ENCODE results near the gene DAG1.

Gene DAG1

DNA sequence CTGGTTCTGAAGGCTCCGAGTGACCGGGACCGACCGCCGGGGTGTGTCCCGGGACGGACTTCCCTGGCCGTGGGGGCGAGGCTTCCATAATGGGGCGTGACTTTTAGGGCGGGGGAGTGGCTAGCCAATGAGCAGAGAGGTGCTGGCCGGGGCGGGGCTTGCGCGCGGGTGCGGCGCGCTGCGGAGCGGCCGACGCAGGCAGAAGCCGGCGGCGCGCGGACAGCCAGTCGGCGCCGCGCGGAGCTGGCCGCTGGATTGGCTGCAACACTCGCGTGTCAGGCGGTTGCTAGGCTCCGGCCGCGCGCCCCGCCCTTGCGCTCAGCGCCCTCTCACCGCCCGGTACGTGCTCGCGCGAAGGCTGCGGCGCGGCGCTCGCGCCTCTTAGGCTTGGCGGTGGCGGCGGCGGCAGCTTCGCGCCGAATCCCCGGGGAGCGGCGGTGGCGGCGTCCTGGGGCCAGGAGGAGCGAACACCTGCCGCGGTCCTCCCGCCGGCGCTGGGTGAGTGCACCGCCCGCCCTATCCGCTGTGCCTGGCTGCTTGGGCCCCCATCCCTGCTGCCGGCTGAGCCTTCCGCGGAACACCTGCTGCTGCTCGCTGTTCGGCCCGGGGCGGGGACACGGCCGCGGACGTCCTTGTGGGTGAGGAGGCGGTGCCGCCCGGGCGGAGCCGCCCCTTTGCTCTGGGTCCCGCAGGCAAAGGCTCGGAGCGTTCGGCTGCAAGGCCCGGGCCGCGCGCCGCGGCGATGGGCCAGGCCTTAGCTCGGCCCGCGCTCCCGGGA, at the start of gene DAG1:
DAG1 (plus strand) TSS at position 332 of the 778 bp plus-strand sequence. CDS start 40,268 bp downstream, outside the sequence.
- FAIRE-seq, result peak; percentile 90

DNA sequence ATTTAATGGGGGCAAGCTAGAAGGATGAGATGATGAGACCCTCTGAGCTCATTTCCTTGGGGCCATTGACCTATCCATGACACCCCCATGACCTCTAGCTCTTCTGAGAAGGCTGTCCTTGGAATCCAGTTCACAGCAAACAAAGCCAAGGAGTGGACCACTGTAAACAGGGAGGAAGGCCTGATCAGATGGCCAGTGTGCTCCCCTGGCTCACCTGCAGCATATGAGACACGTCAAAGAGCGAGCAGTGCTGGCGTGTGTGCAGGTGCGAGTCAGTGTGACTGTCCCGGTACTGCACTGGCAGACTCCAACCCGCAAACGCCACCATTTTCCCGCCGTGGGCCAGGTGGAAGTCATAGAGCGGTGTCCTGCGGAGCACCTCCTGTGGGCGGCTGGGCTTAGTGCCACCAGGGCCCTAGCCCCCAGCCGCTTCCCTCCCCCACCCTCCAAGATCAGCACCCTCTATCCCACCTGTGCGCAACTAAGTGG, 48.1 kb upstream of the DAG1 start:
- DNase-seq (ENCODE audit: insufficient read length, low spot score) (no peak), FAIRE-seq (no peak)

More for the DNA sequence above, at the start of gene DAG1:
- peak; percentile 96 for DNase-seq (ENCODE audit: insufficient read length, low spot score)

DNA sequence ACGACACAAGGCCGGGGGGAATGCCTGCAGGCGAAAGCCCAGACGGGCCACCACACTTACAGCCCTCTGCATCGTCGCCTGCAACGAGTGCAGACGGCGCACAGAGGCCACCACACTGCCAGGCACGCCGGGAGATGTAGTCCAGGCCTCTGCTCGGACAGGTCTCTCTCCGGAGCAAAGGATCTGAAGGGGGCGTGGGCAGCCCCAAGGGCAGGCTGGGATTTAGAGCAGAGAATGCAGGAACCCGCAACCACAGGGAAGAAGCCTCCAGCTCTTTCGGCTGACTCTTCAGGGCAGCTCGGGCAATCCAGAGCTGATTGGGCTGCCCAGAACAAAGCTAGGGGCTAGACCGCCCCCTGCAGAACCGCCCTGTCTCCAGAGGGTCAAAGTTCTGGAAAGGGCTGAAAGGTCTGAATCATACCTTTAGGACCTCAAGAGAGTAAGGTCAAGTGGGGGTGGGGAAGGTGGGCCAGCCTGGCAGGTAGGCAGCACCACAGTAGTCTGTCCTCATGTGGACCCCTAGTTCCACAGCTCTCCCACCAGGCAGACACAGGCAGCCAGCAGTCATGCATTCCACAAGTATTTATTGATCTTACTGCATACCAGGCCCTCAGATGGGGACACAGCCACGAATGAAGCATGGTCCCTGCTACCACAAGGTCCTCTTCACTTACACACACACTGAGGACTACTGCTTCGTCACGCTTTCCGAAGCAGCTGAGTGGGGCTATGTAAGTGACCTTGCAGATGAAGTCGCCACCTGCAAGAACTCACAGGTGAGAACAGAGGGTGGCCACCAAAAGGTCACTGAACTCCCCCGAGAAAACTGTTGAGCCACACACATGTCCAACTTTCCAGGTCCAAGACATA, 47.5 kb upstream of the DAG1 start, which contains the start of gene AMT:
AMT (minus strand) TSS at position 95 of the 870 bp plus-strand sequence; CDS start at position 72, 23 bp downstream.
- no peak for DNase-seq (ENCODE audit: insufficient read length, low spot score)
- FAIRE-seq, result no peak

DNA sequence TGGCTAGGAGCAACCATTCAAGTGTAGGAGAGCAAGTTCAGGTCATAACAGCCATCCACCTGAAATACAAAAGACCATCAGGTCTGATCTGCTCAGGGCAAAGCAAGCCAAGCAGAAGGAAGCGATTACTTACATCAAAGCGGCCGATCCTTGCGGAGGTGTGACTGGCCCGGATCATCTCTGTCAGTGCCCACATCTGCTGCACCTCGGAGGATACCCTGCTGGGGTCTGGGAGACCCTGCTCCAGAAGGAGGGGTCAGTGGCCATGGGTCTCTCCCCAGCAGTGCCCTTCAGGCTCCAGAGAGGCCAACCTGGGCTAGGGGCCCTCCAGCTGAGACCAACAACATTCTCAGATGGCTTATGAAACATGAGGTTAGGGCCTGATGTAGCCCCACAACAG, 45.3 kb upstream of the DAG1 start:
- DNase-seq (ENCODE audit: insufficient read length, low spot score) (no peak), FAIRE-seq (no peak)

DNA sequence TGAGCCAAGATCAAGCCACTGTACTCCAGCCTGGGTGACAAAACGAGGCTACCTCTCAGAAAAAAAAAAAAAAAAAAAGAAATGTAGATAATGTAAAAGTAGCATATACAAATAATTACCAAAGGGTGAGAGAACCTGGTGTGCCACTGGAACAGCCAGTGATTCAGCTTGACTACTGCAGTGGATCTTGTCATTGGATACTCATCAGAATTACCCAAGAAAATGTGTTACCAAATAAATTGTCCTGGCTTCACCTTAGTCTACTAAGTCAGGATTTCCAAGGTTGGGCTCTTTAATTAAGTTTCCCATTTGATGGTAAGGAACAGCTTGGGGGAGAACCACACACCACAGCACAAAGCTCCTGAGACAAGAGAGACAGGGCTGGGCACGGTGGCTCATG, 42.5 kb upstream of the DAG1 start:
- DNase-seq (ENCODE audit: insufficient read length, low spot score) (no peak), FAIRE-seq (no peak)

DNA sequence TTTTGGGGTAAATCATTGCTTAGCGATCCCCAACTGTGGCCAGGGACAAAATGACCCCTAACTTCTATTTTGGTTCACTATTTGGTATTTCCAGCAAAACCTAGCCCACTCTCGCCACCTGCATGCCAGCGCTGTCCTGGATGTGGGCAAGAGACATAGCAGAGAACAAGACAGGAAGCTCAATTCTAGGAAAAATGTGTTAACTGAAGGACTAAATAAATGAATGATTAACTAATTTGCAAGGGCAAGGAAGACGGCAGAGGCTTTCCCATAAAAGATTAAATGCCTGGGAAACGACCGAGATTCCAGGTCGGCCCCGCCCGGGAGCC, 41.4 kb upstream of the DAG1 start:
- DNase-seq (ENCODE audit: insufficient read length, low spot score), result no peak
- no peak for FAIRE-seq

DNA sequence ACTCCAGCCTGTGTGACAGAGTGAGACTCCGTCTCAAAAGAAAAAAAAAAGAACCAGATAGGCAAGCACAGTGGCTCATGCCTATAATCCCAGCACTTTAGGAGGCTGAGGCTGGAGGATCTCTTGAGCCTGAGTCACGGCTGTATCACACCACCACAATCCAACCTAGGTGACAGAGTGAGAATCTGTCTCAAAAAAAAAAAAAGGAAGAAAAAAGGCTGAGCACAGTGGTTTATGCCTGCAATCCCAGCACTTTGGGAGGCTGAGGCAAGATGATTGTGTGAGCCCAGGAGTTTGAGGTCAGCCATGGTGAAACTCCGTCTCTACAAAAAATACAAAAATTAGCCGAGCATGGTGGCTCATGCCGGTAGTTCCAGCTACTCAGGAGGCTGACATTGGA, 35.3 kb upstream of the DAG1 start:
- FAIRE-seq (no peak), DNase-seq (ENCODE audit: insufficient read length, low spot score) (no peak)

DNA sequence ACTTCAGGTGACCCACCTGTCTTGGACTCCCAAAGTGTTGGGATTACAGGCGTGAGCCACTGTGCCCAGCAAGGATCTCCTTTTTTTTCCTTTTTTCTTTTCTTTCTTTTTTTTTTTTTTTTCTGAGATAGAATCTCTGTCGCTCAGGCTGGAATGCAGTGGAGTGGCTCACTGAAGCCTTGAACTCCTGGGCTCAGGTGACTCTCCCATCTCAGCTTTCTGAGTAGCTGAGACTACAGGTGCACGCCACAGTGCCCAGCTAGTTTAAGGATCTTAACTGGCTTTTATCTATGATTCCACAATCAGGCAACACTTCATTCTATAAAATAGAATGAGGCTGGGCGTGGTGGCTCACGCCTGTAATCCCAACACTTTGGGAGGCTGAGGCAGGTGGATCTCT, 24.7 kb upstream of the DAG1 start:
- DNase-seq (ENCODE audit: insufficient read length, low spot score) (no peak), FAIRE-seq (no peak)

DNA sequence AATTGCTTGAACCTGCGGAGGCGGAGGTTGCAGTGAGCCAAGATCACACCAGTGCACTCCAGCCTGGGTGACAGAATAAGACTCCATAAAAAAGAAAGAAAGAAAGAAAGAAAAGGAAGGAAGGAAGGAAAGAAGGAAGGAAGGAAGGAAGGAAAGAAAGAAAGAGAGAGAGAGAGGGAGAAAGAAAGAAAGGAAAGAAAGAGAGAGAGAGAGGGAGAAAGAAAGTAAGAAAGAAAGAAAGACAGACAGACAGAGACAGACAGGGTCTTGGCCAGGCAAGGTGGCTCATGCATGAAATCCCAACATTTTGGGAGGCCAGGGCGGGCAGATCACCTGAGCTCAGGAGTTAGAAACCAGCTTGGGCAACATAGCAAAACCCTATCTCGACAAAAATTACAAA, 16.4 kb upstream of the DAG1 start:
- FAIRE-seq, result no peak
- no peak for DNase-seq (ENCODE audit: insufficient read length, low spot score)

DNA sequence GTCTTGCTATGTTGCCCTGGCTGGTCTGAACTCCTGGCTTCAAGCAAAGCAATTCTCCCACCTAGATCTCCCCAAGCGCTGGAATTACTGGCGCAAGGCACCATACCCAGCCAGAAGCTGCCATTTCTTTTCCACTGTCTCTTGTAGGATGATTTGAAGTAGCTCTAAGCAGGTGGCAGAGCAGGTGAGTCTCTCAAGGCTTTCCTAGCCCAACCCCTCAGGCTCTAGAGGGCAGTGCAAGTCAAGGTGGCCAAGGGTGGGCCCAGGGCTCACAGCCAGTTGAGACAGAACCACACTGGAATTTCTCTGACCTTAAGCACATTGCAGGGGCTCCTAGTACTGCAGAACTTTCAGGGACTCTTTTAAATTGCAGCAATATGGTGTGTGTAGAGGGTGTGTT, 15.6 kb upstream of the DAG1 start:
- FAIRE-seq (no peak), DNase-seq (ENCODE audit: insufficient read length, low spot score) (no peak)

DNA sequence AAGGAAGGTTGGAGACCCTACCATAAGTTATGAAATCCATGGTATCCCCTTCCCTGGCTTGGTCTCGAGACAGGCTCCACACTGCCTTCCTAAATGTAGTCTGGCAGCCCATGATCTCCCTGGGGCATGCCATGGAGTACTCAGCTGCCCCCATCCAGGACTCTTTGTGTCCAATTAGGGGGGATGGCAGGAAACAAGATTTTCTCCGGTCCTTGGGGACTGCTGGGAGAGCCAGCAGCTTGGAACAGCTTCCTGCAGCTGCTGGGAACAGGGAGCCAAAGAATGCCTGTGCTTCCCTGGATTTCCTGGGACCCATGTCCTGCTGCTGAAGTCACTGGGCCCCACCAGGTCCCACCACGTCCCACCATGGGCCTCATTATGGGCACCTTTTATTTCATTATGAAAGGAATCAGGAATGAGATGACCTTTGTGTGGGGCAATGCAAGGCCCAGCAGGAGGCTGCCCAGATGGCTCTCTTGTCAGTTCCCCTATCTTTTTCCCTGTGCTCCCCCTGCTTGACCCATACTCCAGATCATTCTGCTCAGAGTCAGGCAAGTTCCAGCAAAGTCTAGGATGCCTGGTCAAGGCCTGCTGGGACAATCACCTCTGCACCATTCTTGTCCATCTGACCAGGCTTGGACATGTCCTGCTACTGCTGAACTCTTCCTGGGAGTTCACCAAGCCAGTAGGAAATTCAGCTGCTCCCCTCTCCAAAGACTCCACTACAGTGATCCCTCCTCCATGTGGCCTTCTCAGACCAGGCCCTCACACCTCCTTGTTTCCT, 15.0 kb upstream of the DAG1 start:
- FAIRE-seq (no peak), DNase-seq (ENCODE audit: insufficient read length, low spot score) (no peak)

DNA sequence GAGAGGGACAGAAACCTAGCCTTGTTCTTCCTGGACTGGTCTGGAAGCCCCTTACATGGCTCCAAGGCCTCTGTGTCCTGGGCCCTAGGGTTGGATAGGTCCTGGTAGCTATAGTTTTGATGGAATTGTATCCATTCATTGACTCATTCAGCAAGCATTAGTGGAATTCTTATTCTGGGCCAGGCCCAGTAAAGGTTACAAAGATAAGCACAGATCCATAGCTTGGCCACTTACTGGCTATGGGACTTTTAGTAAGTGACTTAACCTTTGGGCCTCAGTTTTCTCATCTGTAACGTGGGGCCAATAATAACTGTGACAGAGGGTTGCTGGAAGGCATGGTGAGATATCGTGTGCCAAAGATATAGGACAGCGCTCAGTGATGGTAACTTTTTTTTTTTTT, 13.6 kb upstream of the DAG1 start:
- DNase-seq (ENCODE audit: insufficient read length, low spot score), result no peak
- no peak for FAIRE-seq

DNA sequence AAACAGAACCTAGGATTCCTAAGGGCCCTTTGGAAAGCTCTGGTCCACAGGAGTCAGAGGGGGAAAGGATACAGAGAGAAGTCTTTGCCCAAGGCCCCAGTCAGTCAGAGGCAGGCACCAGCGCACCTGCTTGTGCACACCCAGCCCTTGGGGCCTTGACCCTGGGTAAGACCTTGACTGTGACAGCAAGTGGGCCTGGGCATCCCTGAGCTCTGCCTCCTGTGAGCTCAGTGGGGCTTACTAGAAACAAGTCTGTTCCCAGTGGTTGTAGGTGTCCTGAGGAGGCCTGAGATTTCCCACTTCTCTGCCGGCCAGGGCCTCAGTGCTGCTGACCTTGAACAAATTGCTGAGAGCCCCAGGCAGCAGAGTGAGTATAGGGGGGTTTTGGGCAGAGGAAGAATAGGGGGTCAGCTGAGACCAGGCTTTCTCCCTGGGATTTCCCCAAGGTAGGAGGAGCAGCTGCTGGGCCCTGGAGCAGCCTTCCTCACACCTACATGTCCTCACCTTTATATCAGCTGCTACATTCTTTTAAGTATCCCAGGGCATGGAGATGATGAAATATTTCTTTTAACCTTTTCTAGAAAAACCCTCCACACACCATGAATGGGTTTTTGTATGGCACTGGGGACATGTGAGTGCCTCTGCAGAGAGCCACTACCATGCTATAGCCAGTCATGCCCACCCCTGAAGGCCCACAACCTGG, 9.7 kb upstream of the DAG1 start:
- FAIRE-seq (no peak), DNase-seq (ENCODE audit: insufficient read length, low spot score) (no peak)

DNA sequence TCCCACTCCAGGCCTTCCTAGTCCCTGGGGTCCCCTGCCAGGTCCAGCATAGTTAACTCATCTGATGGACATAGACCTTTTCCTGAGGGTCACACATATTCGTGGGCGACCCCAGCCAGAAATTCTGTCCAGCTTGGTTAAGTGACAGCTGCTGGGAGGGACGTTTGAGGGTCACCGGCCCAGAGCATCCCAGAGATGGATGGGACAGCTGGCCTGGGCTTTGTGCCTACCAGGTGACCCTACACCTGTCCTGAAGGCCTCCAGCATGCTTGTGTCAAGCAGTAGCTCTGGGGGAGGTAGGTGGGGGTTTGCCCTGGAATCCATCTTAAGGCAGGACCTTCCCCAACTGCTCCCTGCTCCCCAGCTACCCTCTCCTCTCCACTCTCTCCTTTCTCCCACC, 9.1 kb upstream of the DAG1 start:
- FAIRE-seq (no peak), DNase-seq (ENCODE audit: insufficient read length, low spot score) (no peak)

DNA sequence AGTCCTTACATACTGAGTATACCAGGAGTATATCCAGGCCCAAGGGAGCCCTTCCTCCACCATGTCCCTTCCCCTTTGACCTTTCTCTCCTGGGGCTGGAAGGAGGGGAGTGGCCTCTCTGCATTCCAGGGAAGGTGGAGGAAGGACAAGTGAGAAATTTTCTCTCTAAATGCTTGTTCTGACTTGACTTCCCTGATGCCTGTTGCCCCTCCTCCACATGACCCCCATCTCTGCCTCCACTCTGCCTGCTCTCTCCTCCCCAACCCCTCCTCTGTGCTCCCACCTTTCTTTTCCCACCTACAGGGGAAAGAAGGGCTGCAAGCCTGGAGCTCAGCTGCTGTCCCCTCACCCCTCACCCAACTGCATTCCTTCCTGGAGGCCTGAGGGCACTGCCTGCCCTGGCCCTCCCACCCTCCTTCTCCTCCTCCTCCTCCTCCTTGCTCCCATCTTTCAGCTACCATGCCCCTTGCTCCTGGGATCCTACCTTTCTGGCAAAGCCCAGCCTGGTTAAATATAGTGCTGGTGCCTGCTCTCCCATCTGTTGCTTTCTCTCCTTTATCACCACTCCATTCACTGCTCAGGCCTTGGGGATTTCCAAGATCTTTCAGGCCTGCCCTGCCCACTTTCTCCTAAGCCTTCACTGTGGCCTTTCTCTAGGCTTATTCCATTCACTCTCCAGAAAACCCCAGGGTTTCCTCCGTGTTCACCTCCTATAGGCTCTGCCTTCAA, 8.5 kb upstream of the DAG1 start:
- FAIRE-seq, result no peak
- DNase-seq (ENCODE audit: insufficient read length, low spot score), result no peak

DNA sequence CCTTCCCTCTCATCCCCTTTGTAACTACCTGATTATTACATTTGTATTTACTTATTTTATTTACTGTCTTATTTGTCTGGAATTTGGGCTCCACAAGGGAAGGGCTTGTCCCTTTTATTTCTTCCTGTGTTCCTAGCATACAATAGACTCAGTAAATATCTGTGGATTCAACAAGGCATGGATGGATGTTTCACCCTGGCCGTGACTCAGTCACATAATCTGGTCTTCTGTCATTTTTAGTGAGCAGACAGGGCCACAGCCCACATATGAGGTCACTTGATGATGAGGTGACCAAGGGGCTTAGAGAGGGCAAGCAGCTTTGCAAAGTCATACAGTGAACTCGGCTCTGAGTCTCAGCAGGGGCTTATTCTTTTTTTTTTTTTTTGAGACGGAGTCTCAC, 7.8 kb upstream of the DAG1 start:
- FAIRE-seq, result no peak
- no peak for DNase-seq (ENCODE audit: insufficient read length, low spot score)

DNA sequence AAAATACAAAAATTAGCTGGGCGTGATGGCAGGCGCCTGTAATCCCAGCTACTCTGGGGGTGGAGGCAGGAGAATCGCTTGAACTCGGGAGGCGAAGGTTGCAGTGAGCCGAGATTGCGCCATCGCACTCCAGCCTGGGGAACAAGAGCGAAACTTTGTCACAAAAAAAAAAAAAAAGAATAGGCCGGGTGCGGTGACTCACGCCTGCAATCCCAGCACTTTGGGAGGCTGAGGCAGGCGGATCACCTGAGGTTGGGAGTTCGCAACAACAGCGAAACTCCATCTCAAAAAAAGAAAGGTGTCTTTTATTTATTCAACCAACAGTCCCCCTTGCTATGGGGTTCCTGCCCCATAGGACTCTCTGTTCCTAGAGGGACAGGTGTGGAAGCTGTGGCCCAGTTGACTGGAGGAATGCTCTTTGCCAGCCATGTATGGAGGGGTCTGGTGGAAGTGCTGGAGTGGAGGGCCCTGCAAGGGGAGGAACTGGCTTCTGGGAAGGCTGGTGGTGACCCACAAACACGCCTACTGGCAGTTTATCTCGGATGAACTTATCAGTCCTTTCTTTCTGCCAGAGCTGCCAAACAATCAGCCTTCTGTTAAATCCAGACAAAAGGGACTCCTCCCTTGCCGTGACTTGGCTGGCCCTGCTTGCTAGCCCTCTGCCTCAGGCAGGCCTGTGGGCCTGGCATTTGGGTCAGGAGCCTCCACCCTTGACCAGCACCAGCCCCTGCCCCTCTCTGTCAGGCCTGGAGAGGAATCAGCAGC, 4.6 kb upstream of the DAG1 start:
- FAIRE-seq (no peak), DNase-seq (ENCODE audit: insufficient read length, low spot score) (no peak)

DNA sequence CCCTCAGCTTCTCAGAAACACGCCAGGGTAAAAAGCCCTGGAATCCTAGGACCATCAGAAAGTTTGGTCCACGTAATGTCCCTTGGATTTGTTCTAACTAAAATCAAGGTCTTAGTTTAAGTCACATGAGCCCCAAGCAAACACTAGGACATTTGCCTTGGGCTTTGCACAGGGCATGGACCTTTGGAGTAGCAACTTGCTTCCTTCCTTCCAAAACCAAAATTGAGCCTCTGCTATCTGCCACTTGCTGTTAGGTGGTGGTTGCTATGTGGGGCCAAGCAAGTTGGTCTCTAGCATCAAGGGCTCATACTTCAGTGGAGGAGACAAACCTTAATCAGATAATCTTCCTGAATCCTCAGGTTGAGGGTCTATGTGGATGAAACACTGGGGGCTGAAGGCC, 4.0 kb upstream of the DAG1 start:
- no peak for FAIRE-seq

More for the DNA sequence above, 4.0 kb upstream of the DAG1 start:
- DNase-seq (ENCODE audit: insufficient read length, low spot score), result no peak

All from GM19239 (cell line).